Prostate gland (tissue), 2 donors: ENCODE results near the gene KCNJ13.

ENCODE experiments used
- CTCF ChIP-seq, 4 experiments: fragments of 200-600 bp in 2 of 4; fragments of 450-650 bp in 2 of 4; sonication (generic) in 2 of 4; IDR thresholded peaks; 1 replicate in 3 of 4; 2 replicates in 1 of 4; pipeline ENCODE4 v1.5.1; 2016 to 2019; ENCODE audit warnings: antibody characterized with exemption in 4 of 4, mild to moderate bottlenecking in 2 of 4, moderate library complexity in 2 of 4
- POLR2A ChIP-seq: fragments of 450-650 bp; IDR thresholded peaks from one replicate; pipeline ENCODE4 v1.6.1; 2016; ENCODE audit warnings: antibody characterized with exemption, mild to moderate bottlenecking
- POLR2AphosphoS5 ChIP-seq: sonication (generic); formaldehyde crosslinking; IDR thresholded peaks from one replicate; pipeline ENCODE4 v1.6.1; 2017; ENCODE audit warnings: antibody characterized with exemption

DNA sequence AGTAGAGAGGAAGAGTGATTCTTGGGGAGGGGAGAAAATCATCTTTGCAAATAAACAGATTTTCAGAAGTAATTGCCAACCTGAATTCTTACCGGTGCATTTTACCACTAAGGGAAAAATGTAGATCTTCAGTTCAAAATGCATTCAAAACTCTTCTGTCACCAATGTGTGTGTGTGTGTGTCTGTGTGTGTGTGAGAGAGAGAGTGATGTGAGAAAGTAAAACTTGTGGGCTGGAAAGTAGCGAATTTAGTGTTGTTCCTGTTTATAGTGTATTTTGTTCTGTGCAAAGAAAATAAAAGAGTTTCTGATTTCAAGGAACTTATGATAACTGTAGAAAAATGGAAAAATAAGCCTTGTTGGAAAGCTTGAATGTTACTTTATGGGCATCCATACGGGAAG is 27.0 kb downstream of the KCNJ13 start:
- TF ChIP-seq CTCF (IDR thresholded peaks at IDR 0.05) (no peak), POLR2AphosphoS5 (no peak), POLR2A (no peak)
